ENCODE data around the gene PRKAG2. TPM values are rescaled to one million over a fixed set of nuclear protein-coding genes. Genes with fewer than 3 reads are reported as not detected.

PRKAG2 gene
- total RNA-seq, 2 experiments from 2014 or later = 23.5 to 25.6 TPM

GRCh38 chr7:151680810-151681209 lies 196.1 kb downstream of the PRKAG2 start:
- ChIA-PET POLR2A (no interaction called here), CTCF (no interaction called here)
- H3K27ac Mint-ChIP-seq = no peak overlapping the region

GRCh38 chr7:151679881-151680612 lies 196.9 kb downstream of the PRKAG2 start:
- no peak for DNase-seq
- no peak overlapping the region for H3K4me3 Mint-ChIP-seq
- H3K27ac Mint-ChIP-seq = no peak overlapping the region
- peaks cover 16% of the 10 kb centered on the region for H3K4me1 Mint-ChIP-seq (ENCODE audit: low read depth)
- no peaks in the 10 kb centered on the region for H3K36me3 Mint-ChIP-seq
- no peaks in the 10 kb centered on the region for H3K9me3 Mint-ChIP-seq
- CTCF ChIA-PET = no interaction called here
- no peaks in the 10 kb centered on the region for H3K27me3 Mint-ChIP-seq
- intact Hi-C loops (cut with micrococcal nuclease) = no loop called here
- POLR2A ChIA-PET = no interaction called here

More at GRCh38 chr7:151680810-151681209, 196.1 kb downstream of the PRKAG2 start:
- Mint-ChIP-seq H3K27me3 (no peaks in the 10 kb centered on the region), H3K4me3 (no peak overlapping the region), H3K36me3 (no peaks in the 10 kb centered on the region), H3K9me3 (no peaks in the 10 kb centered on the region), H3K4me1 (ENCODE audit: low read depth) (peaks cover 16% of the 10 kb centered on the region)
- intact Hi-C loops (cut with micrococcal nuclease) = no loop called here
- no peak for DNase-seq

GRCh38 chr7:151679071-151679708 lies 197.7 kb downstream of the PRKAG2 start:
- H3K27me3 Mint-ChIP-seq = no peaks in the 10 kb centered on the region
- H3K4me1 Mint-ChIP-seq (ENCODE audit: low read depth) = peaks cover 16% of the 10 kb centered on the region
- DNase-seq = no peak
- intact Hi-C loops (cut with micrococcal nuclease) = no loop called here
- H3K9me3 Mint-ChIP-seq = no peaks in the 10 kb centered on the region
- no peak overlapping the region for H3K4me3 Mint-ChIP-seq
- ChIA-PET POLR2A (no interaction called here), CTCF (no interaction called here)
- H3K36me3 Mint-ChIP-seq = no peaks in the 10 kb centered on the region
- no peak overlapping the region for H3K27ac Mint-ChIP-seq

GRCh38 chr7:151678227-151678604 lies 198.7 kb downstream of the PRKAG2 start:
- Mint-ChIP-seq H3K4me3 (no peak overlapping the region), H3K27ac (no peak overlapping the region), H3K36me3 (no peaks in the 10 kb centered on the region), H3K27me3 (no peaks in the 10 kb centered on the region), H3K4me1 (ENCODE audit: low read depth) (peaks cover 16% of the 10 kb centered on the region), H3K9me3 (no peaks in the 10 kb centered on the region)
- CTCF ChIA-PET = no interaction called here
- no peak for DNase-seq
- intact Hi-C loops (cut with micrococcal nuclease) = no loop called here
- POLR2A ChIA-PET = no interaction called here

- H3K36me3 Mint-ChIP-seq = no peaks in the 10 kb centered on the region
- ChIA-PET POLR2A (no interaction called here), CTCF (no interaction called here)
- intact Hi-C loops (cut with micrococcal nuclease) = no loop called here
- H3K27ac Mint-ChIP-seq = no peak overlapping the region
- H3K4me1 Mint-ChIP-seq (ENCODE audit: low read depth) = peaks cover 16% of the 10 kb centered on the region
- no peaks in the 10 kb centered on the region for H3K9me3 Mint-ChIP-seq
- no peak overlapping the region for H3K4me3 Mint-ChIP-seq
- DNase-seq = no peak
- no peaks in the 10 kb centered on the region for H3K27me3 Mint-ChIP-seq
Observed at GRCh38 chr7:151677581-151678226, 199.2 kb downstream of the PRKAG2 start.

GRCh38 chr7:151676759-151677158 lies 200.2 kb downstream of the PRKAG2 start:
- intact Hi-C loops (cut with micrococcal nuclease) = no loop called here
- CTCF ChIA-PET = no interaction called here
- peaks cover 16% of the 10 kb centered on the region for H3K4me1 Mint-ChIP-seq (ENCODE audit: low read depth)

GRCh38 chr7:151675196-151675920 lies 201.6 kb downstream of the PRKAG2 start:
- intact Hi-C loops (cut with micrococcal nuclease) = no loop called here
- ChIA-PET POLR2A (interaction anchor here (0.6 kb wide), 1 partner anchor 22 kb away, joined by 3 read pairs; no protein-coding TSS in a partner anchor), CTCF (no interaction called here)
- Mint-ChIP-seq H3K27me3 (no peaks in the 10 kb centered on the region), H3K27ac (no peak overlapping the region), H3K4me1 (ENCODE audit: low read depth) (peaks cover 13% of the 10 kb centered on the region), H3K36me3 (peaks cover under 1% of the 10 kb centered on the region), H3K4me3 (no peak overlapping the region), H3K9me3 (no peaks in the 10 kb centered on the region)
- no peak for DNase-seq

More at GRCh38 chr7:151676759-151677158, 200.2 kb downstream of the PRKAG2 start:
- H3K27ac Mint-ChIP-seq = no peak overlapping the region
- no peaks in the 10 kb centered on the region for H3K36me3 Mint-ChIP-seq
- POLR2A ChIA-PET = no interaction called here
- H3K27me3 Mint-ChIP-seq = no peaks in the 10 kb centered on the region
- H3K4me3 Mint-ChIP-seq = no peak overlapping the region
- H3K9me3 Mint-ChIP-seq = no peaks in the 10 kb centered on the region
- no peak for DNase-seq

GRCh38 chr7:151674161-151674920 lies 202.6 kb downstream of the PRKAG2 start:
- no peak for DNase-seq
- H3K9me3 Mint-ChIP-seq = peaks cover 1% of the 10 kb centered on the region
- H3K27ac Mint-ChIP-seq = no peak overlapping the region
- POLR2A ChIA-PET = no interaction called here
- H3K36me3 Mint-ChIP-seq = peaks cover 6% of the 10 kb centered on the region
- no peaks in the 10 kb centered on the region for H3K27me3 Mint-ChIP-seq
- CTCF ChIA-PET = no interaction called here
- peaks cover 7% of the 10 kb centered on the region for H3K4me1 Mint-ChIP-seq (ENCODE audit: low read depth)
- H3K4me3 Mint-ChIP-seq = no peak overlapping the region
- intact Hi-C loops (cut with micrococcal nuclease) = no loop called here

- Mint-ChIP-seq H3K4me1 (ENCODE audit: low read depth) (no peaks in the 10 kb centered on the region), H3K4me3 (no peak overlapping the region), H3K27ac (no peak overlapping the region), H3K36me3 (peaks cover 14% of the 10 kb centered on the region), H3K9me3 (peaks cover 6% of the 10 kb centered on the region), H3K27me3 (no peaks in the 10 kb centered on the region)
- no peak for DNase-seq
- POLR2A ChIA-PET = no interaction called here
- intact Hi-C loops (cut with micrococcal nuclease) = no loop called here
- CTCF ChIA-PET = no interaction called here
Observed at GRCh38 chr7:151673216-151673615, 203.7 kb downstream of the PRKAG2 start.

GRCh38 chr7:151672716-151673115 lies 204.2 kb downstream of the PRKAG2 start:
- no peak overlapping the region for H3K27ac Mint-ChIP-seq
- no peaks in the 10 kb centered on the region for H3K27me3 Mint-ChIP-seq
- peaks cover 19% of the 10 kb centered on the region for H3K36me3 Mint-ChIP-seq
- no peaks in the 10 kb centered on the region for H3K4me1 Mint-ChIP-seq (ENCODE audit: low read depth)
- ChIA-PET CTCF (no interaction called here), POLR2A (no interaction called here)
- H3K4me3 Mint-ChIP-seq = no peak overlapping the region
- intact Hi-C loops (cut with micrococcal nuclease) = no loop called here
- H3K9me3 Mint-ChIP-seq = peaks cover 6% of the 10 kb centered on the region
- DNase-seq = no peak

GRCh38 chr7:151671514-151671913 lies 205.4 kb downstream of the PRKAG2 start:
- intact Hi-C loops (cut with micrococcal nuclease) = no loop called here
- no peak overlapping the region for H3K4me3 Mint-ChIP-seq
- no peak overlapping the region for H3K27ac Mint-ChIP-seq
- DNase-seq = no peak
- no peaks in the 10 kb centered on the region for H3K4me1 Mint-ChIP-seq (ENCODE audit: low read depth)
- H3K36me3 Mint-ChIP-seq = peaks cover 23% of the 10 kb centered on the region
- peaks cover 11% of the 10 kb centered on the region for H3K9me3 Mint-ChIP-seq
- ChIA-PET CTCF (no interaction called here), POLR2A (no interaction called here)
- no peaks in the 10 kb centered on the region for H3K27me3 Mint-ChIP-seq

- CTCF ChIA-PET = no interaction called here
- H3K36me3 Mint-ChIP-seq = peaks cover 23% of the 10 kb centered on the region
Observed at GRCh38 chr7:151669762-151670161, 207.2 kb downstream of the PRKAG2 start.

More at GRCh38 chr7:151669762-151670161, 207.2 kb downstream of the PRKAG2 start:
- intact Hi-C loops (cut with micrococcal nuclease) = no loop called here
- peaks cover 11% of the 10 kb centered on the region for H3K9me3 Mint-ChIP-seq
- POLR2A ChIA-PET = no interaction called here
- H3K4me3 Mint-ChIP-seq = no peak overlapping the region
- no peak for DNase-seq
- no peaks in the 10 kb centered on the region for H3K27me3 Mint-ChIP-seq
- no peak overlapping the region for H3K27ac Mint-ChIP-seq
- no peaks in the 10 kb centered on the region for H3K4me1 Mint-ChIP-seq (ENCODE audit: low read depth)

Data from activated CD4-positive, alpha-beta memory T cell treated with anti-CD3 and anti-CD28 coated beads for 36 hours (primary cell).